HepG2 (cell line): Measurements from ENCODE around the gene SLC2A10. TPM values are rescaled to one million over a fixed set of nuclear protein-coding genes. Genes with fewer than 3 reads are reported as not detected.

Experiments
- CC2D1A ChIP-seq: sonication (generic); formaldehyde crosslinking; IDR thresholded peaks from 2 replicates; pipeline ENCODE4 v1.8.1; 2023; ENCODE audit warnings: mild to moderate bottlenecking, missing genetic modification reagents
- CENPT ChIP-seq: sonication (generic); formaldehyde crosslinking; IDR thresholded peaks from 2 replicates; pipeline ENCODE4 v1.8.0; 2022; ENCODE audit warnings: low read depth, mild to moderate bottlenecking, moderate library complexity, missing genetic modification reagents
- CHD4 ChIP-seq: fragments of 200-600 bp; sonication (generic); IDR thresholded peaks from 2 replicates; pipeline ENCODE4 v1.7.0; 2017; ENCODE audit warnings: mild to moderate bottlenecking, low read length, borderline replicate concordance
- ELF3 ChIP-seq: IDR thresholded peaks from 2 replicates; pipeline ENCODE4 v1.6.1; 2016; ENCODE audit warnings: missing genetic modification reagents, missing compliant biosample characterization
- JARID2 ChIP-seq: sonication (generic); formaldehyde crosslinking; IDR thresholded peaks from 2 replicates; pipeline ENCODE4 v1.8.1; 2023; ENCODE audit warnings: missing genetic modification reagents, inconsistent platforms; ENCODE audit not compliant: insufficient replicate concordance
- JUNB ChIP-seq: sonication (generic); formaldehyde crosslinking; IDR thresholded peaks from 2 replicates; pipeline ENCODE4 v1.8.0; 2022; ENCODE audit warnings: missing genetic modification reagents, mild to moderate bottlenecking, borderline replicate concordance
- MTA3 ChIP-seq: sonication (generic); formaldehyde crosslinking; IDR thresholded peaks from 2 replicates; pipeline ENCODE4 v1.4.0; 2020; ENCODE audit warnings: missing genetic modification reagents
- YEATS2 ChIP-seq: sonication (generic); formaldehyde crosslinking; IDR thresholded peaks from 2 replicates; pipeline ENCODE4 v1.4.0; 2020; ENCODE audit warnings: missing genetic modification reagents, borderline replicate concordance
- ZBTB1 ChIP-seq: sonication (generic); formaldehyde crosslinking; IDR thresholded peaks from 2 replicates; pipeline ENCODE4 v1.4.0; 2020; ENCODE audit warnings: missing genetic modification reagents, borderline replicate concordance
- ZBTB3 ChIP-seq: sonication (generic); formaldehyde crosslinking; IDR thresholded peaks from 2 replicates; pipeline ENCODE4 v1.4.0; 2020; ENCODE audit warnings: low read depth, mild to moderate bottlenecking, moderate library complexity, missing genetic modification reagents, borderline replicate concordance
- ZFP62 ChIP-seq: sonication (generic); formaldehyde crosslinking; IDR thresholded peaks from 2 replicates; pipeline ENCODE4 v1.4.0; 2020; ENCODE audit warnings: missing genetic modification reagents
- ZNF225 ChIP-seq: sonication (generic); formaldehyde crosslinking; IDR thresholded peaks from 2 replicates; pipeline ENCODE4 v1.4.0; 2020; ENCODE audit warnings: mild to moderate bottlenecking, missing genetic modification reagents
- ZNF296 ChIP-seq: sonication (generic); formaldehyde crosslinking; conservative IDR thresholded peaks from 2 replicates; pipeline ENCODE4 v1.5.0; 2020; ENCODE audit warnings: mild to moderate bottlenecking, missing genetic modification reagents
- ZNF350 ChIP-seq: sonication (generic); formaldehyde crosslinking; IDR thresholded peaks from 2 replicates; pipeline ENCODE4 v1.4.0; 2020; ENCODE audit warnings: mild to moderate bottlenecking, low read depth, missing genetic modification reagents, borderline replicate concordance
- ZNF367 ChIP-seq: sonication (generic); formaldehyde crosslinking; IDR thresholded peaks from 2 replicates; pipeline ENCODE4 v1.4.0; 2020; ENCODE audit warnings: missing genetic modification reagents, borderline replicate concordance
- ZNF382 ChIP-seq: sonication (generic); formaldehyde crosslinking; IDR thresholded peaks from 2 replicates; pipeline ENCODE4 v1.5.0; 2020; ENCODE audit warnings: missing genetic modification reagents, mild to moderate bottlenecking, borderline replicate concordance
- ZNF383 ChIP-seq: sonication (generic); formaldehyde crosslinking; IDR thresholded peaks from 2 replicates; pipeline ENCODE4 v1.4.0; 2020; ENCODE audit warnings: missing genetic modification reagents, mild to moderate bottlenecking, borderline replicate concordance
- ZNF501 ChIP-seq: sonication (generic); formaldehyde crosslinking; IDR thresholded peaks from 2 replicates; pipeline ENCODE4 v1.5.1; 2020; ENCODE audit warnings: mild to moderate bottlenecking, moderate library complexity, missing genetic modification reagents
- ZNF577 ChIP-seq: sonication (generic); formaldehyde crosslinking; IDR thresholded peaks from 2 replicates; pipeline ENCODE4 v1.4.0; 2020; ENCODE audit warnings: mild to moderate bottlenecking, low read depth, missing genetic modification reagents, borderline replicate concordance
- ZNF629 ChIP-seq: sonication (generic); formaldehyde crosslinking; conservative IDR thresholded peaks from 2 replicates; pipeline ENCODE4 v1.5.0; 2020; ENCODE audit warnings: missing genetic modification reagents
- ZNF7 ChIP-seq: IDR thresholded peaks from 2 replicates; pipeline ENCODE4 v1.6.1; 2016; ENCODE audit warnings: missing biosample characterization, missing genetic modification reagents
- polyA plus RNA-seq, 8 experiments: library from polyadenylated mRNA; depleted of rRNA in 3 of 8; stranded (reverse) in 7 of 8; unstranded in 1 of 8; fragments of >200 nt; fragmentation: Illumina TruSeq in 4 of 8; extraction: Trizol in 4 of 8; gene quantifications; 2 replicates each; pipeline versions ENCODE4 v1.2.1 to v1.2.3, GENCODE V29; 2011 to 2016; ENCODE audit warnings: low read depth in 4 of 8, missing spikeins in 1 of 8, mixed read lengths in 1 of 8; ENCODE audit not compliant: insufficient read depth in 1 of 8
- total RNA-seq, 5 experiments: library from RNA; depleted of rRNA; stranded (reverse); fragments of >200 nt; fragmentation: Illumina TruSeq; extraction: Trizol; gene quantifications; 2 replicates each; pipeline ENCODE4 v1.2.3, GENCODE V29; 2016; ENCODE audit warnings: low read depth in 1 of 5
- TF ChIP-seq, protein P1 (sequence below): sonication (generic); formaldehyde crosslinking; IDR thresholded peaks from 2 replicates; pipeline ENCODE4 v1.5.0; 2020; ENCODE audit warnings: mild to moderate bottlenecking, missing genetic modification reagents, moderate library complexity
- TF ChIP-seq, protein P2 (sequence below): sonication (generic); formaldehyde crosslinking; IDR thresholded peaks from 2 replicates; pipeline ENCODE4 v1.4.0; 2020; ENCODE audit warnings: missing genetic modification reagents
- TF ChIP-seq, protein P3 (sequence below): sonication (generic); formaldehyde crosslinking; IDR thresholded peaks from 2 replicates; pipeline ENCODE4 v1.4.0; 2020; ENCODE audit warnings: missing genetic modification reagents
- TF ChIP-seq, protein P4 (sequence below): sonication (generic); formaldehyde crosslinking; IDR thresholded peaks from 2 replicates; pipeline ENCODE4 v1.5.0; 2020; ENCODE audit warnings: missing genetic modification reagents

The SLC2A10 gene
- total and polyA plus RNA-seq, 2 of the 13 experiments (the other 11 are each of a cell fraction or from before 2014, with no cell fraction given): 16.0 to 18.4 TPM

DNA sequence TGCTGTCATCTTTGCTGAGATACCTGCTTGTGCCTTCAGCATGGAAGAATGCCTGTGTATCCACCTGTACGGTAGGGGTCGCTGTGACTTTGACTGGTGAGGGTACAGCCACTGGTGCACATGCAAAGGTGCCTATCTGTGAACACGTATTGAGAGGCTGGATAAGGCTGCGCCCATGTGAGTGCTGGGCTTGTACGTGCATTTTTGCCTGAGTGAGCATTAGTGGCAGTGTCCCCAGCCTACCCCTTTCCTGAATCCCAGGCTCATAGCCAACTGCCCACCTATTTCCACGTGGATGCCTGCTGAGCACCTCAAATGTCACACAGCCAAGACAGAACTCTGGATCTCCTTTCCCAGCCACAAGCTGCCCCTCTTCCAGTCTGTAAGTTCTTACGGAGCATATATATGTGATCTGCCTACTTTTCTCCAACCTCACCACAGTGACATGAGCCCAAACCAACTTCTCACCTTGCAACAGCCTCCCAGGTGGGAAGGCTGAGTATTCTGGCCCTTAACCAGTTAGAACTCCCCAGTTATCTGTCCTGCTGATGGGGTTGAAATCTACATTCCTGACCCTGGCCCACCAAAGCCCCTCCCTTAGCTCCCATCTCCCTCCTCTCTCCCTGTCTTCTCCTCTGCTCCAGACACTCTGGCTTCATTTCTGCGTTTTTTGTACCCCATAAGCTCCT lies 1.1 kb upstream of the SLC2A10 start (continued):
- no peak for TF ChIP-seq JUNB (CRISPR knock-in tag)
- TF ChIP-seq ZNF7 (CRISPR knock-in tag): no peak; the same call in 1 of the 2 replicates
- TF ChIP-seq JARID2: no peak
- TF ChIP-seq ZNF296 (CRISPR knock-in tag): no peak; the same call in 1 of the 2 replicates
- no peak for TF ChIP-seq CC2D1A
- peak; percentile 81; the same call in 1 of the 2 replicates for TF ChIP-seq YEATS2 (CRISPR knock-in tag)
- no peak for TF ChIP-seq ZNF225 (CRISPR knock-in tag)
- no peak for TF ChIP-seq ZBTB3
- no peak for TF ChIP-seq ZNF383 (CRISPR knock-in tag)
- no peak for TF ChIP-seq ZFP62 (CRISPR knock-in tag)
- TF ChIP-seq MTA3 (CRISPR knock-in tag): no peak
- no peak for TF ChIP-seq ZNF501 (CRISPR knock-in tag)
- no peak for TF ChIP-seq ZBTB1 (CRISPR knock-in tag)
- TF ChIP-seq ZNF350 (CRISPR knock-in tag): no peak; the same call in 1 of the 2 replicates
- TF ChIP-seq ZNF382 (CRISPR knock-in tag): no peak
- TF ChIP-seq, protein P1, sequence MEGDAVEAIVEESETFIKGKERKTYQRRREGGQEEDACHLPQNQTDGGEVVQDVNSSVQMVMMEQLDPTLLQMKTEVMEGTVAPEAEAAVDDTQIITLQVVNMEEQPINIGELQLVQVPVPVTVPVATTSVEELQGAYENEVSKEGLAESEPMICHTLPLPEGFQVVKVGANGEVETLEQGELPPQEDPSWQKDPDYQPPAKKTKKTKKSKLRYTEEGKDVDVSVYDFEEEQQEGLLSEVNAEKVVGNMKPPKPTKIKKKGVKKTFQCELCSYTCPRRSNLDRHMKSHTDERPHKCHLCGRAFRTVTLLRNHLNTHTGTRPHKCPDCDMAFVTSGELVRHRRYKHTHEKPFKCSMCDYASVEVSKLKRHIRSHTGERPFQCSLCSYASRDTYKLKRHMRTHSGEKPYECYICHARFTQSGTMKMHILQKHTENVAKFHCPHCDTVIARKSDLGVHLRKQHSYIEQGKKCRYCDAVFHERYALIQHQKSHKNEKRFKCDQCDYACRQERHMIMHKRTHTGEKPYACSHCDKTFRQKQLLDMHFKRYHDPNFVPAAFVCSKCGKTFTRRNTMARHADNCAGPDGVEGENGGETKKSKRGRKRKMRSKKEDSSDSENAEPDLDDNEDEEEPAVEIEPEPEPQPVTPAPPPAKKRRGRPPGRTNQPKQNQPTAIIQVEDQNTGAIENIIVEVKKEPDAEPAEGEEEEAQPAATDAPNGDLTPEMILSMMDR (CRISPR knock-in tag): peak; percentile 97
- peak; percentile 68; the same call in 1 of the 2 replicates for TF ChIP-seq CENPT (CRISPR knock-in tag)
- no peak for TF ChIP-seq ZNF577 (CRISPR knock-in tag)
- TF ChIP-seq ZNF629: peak; percentile 5; the same call in 1 of the 2 replicates
- no peak for TF ChIP-seq CHD4
- TF ChIP-seq, protein P2, sequence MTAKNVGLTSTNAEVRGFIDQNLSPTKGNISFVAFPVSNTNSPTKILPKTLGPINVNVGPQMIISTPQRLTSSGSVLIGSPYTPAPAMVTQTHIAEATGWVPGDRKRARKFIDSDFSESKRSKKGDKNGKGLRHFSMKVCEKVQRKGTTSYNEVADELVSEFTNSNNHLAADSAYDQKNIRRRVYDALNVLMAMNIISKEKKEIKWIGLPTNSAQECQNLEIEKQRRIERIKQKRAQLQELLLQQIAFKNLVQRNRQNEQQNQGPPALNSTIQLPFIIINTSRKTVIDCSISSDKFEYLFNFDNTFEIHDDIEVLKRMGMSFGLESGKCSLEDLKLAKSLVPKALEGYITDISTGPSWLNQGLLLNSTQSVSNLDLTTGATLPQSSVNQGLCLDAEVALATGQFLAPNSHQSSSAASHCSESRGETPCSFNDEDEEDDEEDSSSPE: 0 out of 2 replicates have a peak, but pooled peaks have one; percentile 51
- TF ChIP-seq, protein P3, sequence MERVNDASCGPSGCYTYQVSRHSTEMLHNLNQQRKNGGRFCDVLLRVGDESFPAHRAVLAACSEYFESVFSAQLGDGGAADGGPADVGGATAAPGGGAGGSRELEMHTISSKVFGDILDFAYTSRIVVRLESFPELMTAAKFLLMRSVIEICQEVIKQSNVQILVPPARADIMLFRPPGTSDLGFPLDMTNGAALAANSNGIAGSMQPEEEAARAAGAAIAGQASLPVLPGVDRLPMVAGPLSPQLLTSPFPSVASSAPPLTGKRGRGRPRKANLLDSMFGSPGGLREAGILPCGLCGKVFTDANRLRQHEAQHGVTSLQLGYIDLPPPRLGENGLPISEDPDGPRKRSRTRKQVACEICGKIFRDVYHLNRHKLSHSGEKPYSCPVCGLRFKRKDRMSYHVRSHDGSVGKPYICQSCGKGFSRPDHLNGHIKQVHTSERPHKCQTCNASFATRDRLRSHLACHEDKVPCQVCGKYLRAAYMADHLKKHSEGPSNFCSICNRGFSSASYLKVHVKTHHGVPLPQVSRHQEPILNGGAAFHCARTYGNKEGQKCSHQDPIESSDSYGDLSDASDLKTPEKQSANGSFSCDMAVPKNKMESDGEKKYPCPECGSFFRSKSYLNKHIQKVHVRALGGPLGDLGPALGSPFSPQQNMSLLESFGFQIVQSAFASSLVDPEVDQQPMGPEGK (CRISPR knock-in tag): peak; percentile 54
- TF ChIP-seq, protein P4, sequence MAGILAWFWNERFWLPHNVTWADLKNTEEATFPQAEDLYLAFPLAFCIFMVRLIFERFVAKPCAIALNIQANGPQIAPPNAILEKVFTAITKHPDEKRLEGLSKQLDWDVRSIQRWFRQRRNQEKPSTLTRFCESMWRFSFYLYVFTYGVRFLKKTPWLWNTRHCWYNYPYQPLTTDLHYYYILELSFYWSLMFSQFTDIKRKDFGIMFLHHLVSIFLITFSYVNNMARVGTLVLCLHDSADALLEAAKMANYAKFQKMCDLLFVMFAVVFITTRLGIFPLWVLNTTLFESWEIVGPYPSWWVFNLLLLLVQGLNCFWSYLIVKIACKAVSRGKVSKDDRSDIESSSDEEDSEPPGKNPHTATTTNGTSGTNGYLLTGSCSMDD (CRISPR knock-in tag): no peak
- TF ChIP-seq ZNF367 (CRISPR knock-in tag): 0 out of 2 replicates have a peak, but pooled peaks have one; percentile 25
- peak; percentile 78 for TF ChIP-seq ELF3
